ENCODE measurements around the gene SEC24B.

Gene SEC24B

GRCh38 chr4:109433205-109434006, at the start of gene SEC24B:
TSS of gene SEC24B (plus strand) at chr4:109433815. CDS start at chr4:109433870, 55 bp downstream.
- no peaks in the 10 kb centered on the region for H3K27me3 ChIP-seq (replicated peaks)
- DNase-seq, result peak; percentile 73
- peak within 1 kb of the TSS; percentile 73 for H3K4me3 ChIP-seq (ENCODE audit: low read depth, low read length)
- in situ Hi-C loops (cut with HindIII; ENCODE audit: low pct_ligation_motif_present, low sequenced_read_pairs), result no loop called here
- H3K27ac ChIP-seq, result peak within 1 kb of the TSS; percentile 85
- peak; percentile 40 for TF ChIP-seq CTCF (IDR thresholded peaks at IDR 0.05; ENCODE audit: low read depth, low read length, missing control alignments)
- H3K36me3 ChIP-seq (replicated peaks), result no peaks in the 10 kb centered on the region

GRCh38 chr4:109383823-109384222, 49.8 kb upstream of the SEC24B start:
- TF ChIP-seq CTCF (IDR thresholded peaks at IDR 0.05; ENCODE audit: low read depth, low read length, missing control alignments), result no peak
- in situ Hi-C loops (cut with HindIII; ENCODE audit: low pct_ligation_motif_present, low sequenced_read_pairs), result no loop called here

GRCh38 chr4:109385260-109385659, 48.4 kb upstream of the SEC24B start:
- H3K27ac ChIP-seq, result no peak overlapping the region
- H3K27me3 ChIP-seq (replicated peaks), result no peaks in the 10 kb centered on the region
- no peak overlapping the region for H3K4me3 ChIP-seq (ENCODE audit: low read depth, low read length)
- H3K36me3 ChIP-seq (replicated peaks), result no peaks in the 10 kb centered on the region
- no peak for TF ChIP-seq CTCF (IDR thresholded peaks at IDR 0.05; ENCODE audit: low read depth, low read length, missing control alignments)
- in situ Hi-C loops (cut with HindIII; ENCODE audit: low pct_ligation_motif_present, low sequenced_read_pairs), result no loop called here
- DNase-seq, result no peak

More at GRCh38 chr4:109383823-109384222, 49.8 kb upstream of the SEC24B start:
- no peak for DNase-seq
- Histone ChIP-seq H3K27me3 (replicated peaks) (no peaks in the 10 kb centered on the region), H3K27ac (no peak overlapping the region), H3K36me3 (replicated peaks) (no peaks in the 10 kb centered on the region), H3K4me3 (ENCODE audit: low read depth, low read length) (no peak overlapping the region)

GRCh38 chr4:109389369-109390114, 44.1 kb upstream of the SEC24B start:
- in situ Hi-C loops (cut with HindIII; ENCODE audit: low pct_ligation_motif_present, low sequenced_read_pairs), result no loop called here
- no peak overlapping the region for H3K27ac ChIP-seq
- H3K27me3 ChIP-seq (replicated peaks), result no peaks in the 10 kb centered on the region
- TF ChIP-seq CTCF (IDR thresholded peaks at IDR 0.05; ENCODE audit: low read depth, low read length, missing control alignments), result no peak
- no peak overlapping the region for H3K4me3 ChIP-seq (ENCODE audit: low read depth, low read length)
- no peak for DNase-seq
- no peaks in the 10 kb centered on the region for H3K36me3 ChIP-seq (replicated peaks)

- TF ChIP-seq CTCF (IDR thresholded peaks at IDR 0.05; ENCODE audit: low read depth, low read length, missing control alignments), result no peak
- Histone ChIP-seq H3K4me3 (ENCODE audit: low read depth, low read length) (no peak overlapping the region), H3K36me3 (replicated peaks) (no peaks in the 10 kb centered on the region), H3K27ac (no peak overlapping the region), H3K27me3 (replicated peaks) (no peaks in the 10 kb centered on the region)
- in situ Hi-C loops (cut with HindIII; ENCODE audit: low pct_ligation_motif_present, low sequenced_read_pairs), result no loop called here
- DNase-seq, result no peak
These were observed 43.4 kb upstream of the SEC24B start for GRCh38 chr4:109390115-109390768.
